SK-N-SH (cell line): ENCODE data around the gene GATA3. TPM values are rescaled to one million over a fixed set of nuclear protein-coding genes. Genes with fewer than 3 reads are reported as not detected.

Experiments used
- CTCF ChIA-PET: fragments of 300-600, 350-600 bp; formaldehyde crosslinking; extraction: SDS; loops from one replicate; lab custom pipeline; 2021; lab: Yijun Ruan, JAX
- POLR2A ChIA-PET: fragments of 350-600 bp; sonication (Branson Sonifier 250); formaldehyde crosslinking; extraction: SDS; loops from one replicate; lab custom pipeline; 2020; ENCODE audit warnings: antibody characterized with exemption, inconsistent platforms; lab: Yijun Ruan, JAX
- DNase-seq: peaks from one replicate; pipeline ENCODE4 v3.0.0; 2012
- H2AFZ ChIP-seq: fragments of 200-600 bp; sonication (generic); 2 replicates; pipeline ENCODE4 v1.8.1; 2016; ENCODE audit warnings: antibody characterized with exemption, mild to moderate bottlenecking, low read depth
- H3F3A ChIP-seq: fragments of 200-600 bp; sonication (generic); replicated peaks from 2 replicates; pipeline ENCODE3; 2016; ENCODE audit warnings: antibody characterized with exemption, mild to moderate bottlenecking; ENCODE audit not compliant: insufficient read depth
- H3K27ac ChIP-seq, 2 experiments: fragments of 200-500 bp in 1 of 2; fragments of 200-600 bp in 1 of 2; sonication (Bioruptor generic) in 1 of 2; sonication (generic), shearing (Covaris generic) in 1 of 2; 2 replicates each; pipeline versions ENCODE4 v1.5.1 to v1.6.1; 2014 to 2016; ENCODE audit warnings: low read depth in 2 of 2, inconsistent platforms in 1 of 2, low read length in 1 of 2, mild to moderate bottlenecking in 1 of 2, mixed read lengths in 1 of 2
- H3K27me3 ChIP-seq: fragments of 200-600 bp; sonication (generic), shearing (Covaris generic); 2 replicates; pipeline ENCODE4 v1.6.1; 2016; ENCODE audit warnings: mixed run types; ENCODE audit not compliant: insufficient read depth
- H3K36me3 ChIP-seq, 2 experiments: fragments of 200-500 bp in 1 of 2; fragments of 200-600 bp in 1 of 2; sonication (Bioruptor generic) in 1 of 2; sonication (generic) in 1 of 2; replicated peaks in 1 of 2; 2 replicates each; pipeline versions ENCODE3 to v1.5.1; 2014 to 2016; ENCODE audit warnings: low read length in 1 of 2, mild to moderate bottlenecking in 1 of 2; ENCODE audit not compliant: insufficient read depth in 2 of 2, control insufficient read depth in 1 of 2
- H3K4me1 ChIP-seq, 2 experiments: fragments of 200-500 bp in 1 of 2; fragments of 200-600 bp in 1 of 2; sonication (Bioruptor generic) in 1 of 2; sonication (generic), shearing (Covaris generic) in 1 of 2; 2 replicates each; pipeline versions ENCODE4 v1.5.1 to v1.6.1; 2014 to 2016; ENCODE audit warnings: low read depth in 1 of 2, low read length in 1 of 2, mixed run types in 1 of 2; ENCODE audit not compliant: insufficient read depth in 2 of 2, control insufficient read depth in 1 of 2
- H3K4me2 ChIP-seq: fragments of 200-600 bp; sonication (generic), shearing (Covaris generic); 2 replicates; pipeline ENCODE4 v1.6.1; 2017; ENCODE audit warnings: mixed run types
- H3K4me3 ChIP-seq, 2 experiments: fragments of 200-500 bp in 1 of 2; fragments of 200-600 bp in 1 of 2; sonication (Bioruptor generic) in 1 of 2; sonication (generic), shearing (Covaris generic) in 1 of 2; 2 replicates each; pipeline versions ENCODE4 v1.5.1 to v1.8.1; 2014 to 2016; ENCODE audit warnings: low read depth in 2 of 2, inconsistent platforms in 1 of 2, low read length in 1 of 2, mild to moderate bottlenecking in 1 of 2, mixed read lengths in 1 of 2, moderate library complexity in 1 of 2
- H3K79me2 ChIP-seq: fragments of 200-600 bp; sonication (generic); 2 replicates; pipeline ENCODE4 v1.8.1; 2017; ENCODE audit warnings: mild to moderate bottlenecking; ENCODE audit not compliant: insufficient read depth
- H3K9ac ChIP-seq: fragments of 200-600 bp; sonication (generic); 2 replicates; pipeline ENCODE4 v1.6.1; 2017; ENCODE audit warnings: mixed run types
- H3K9me2 ChIP-seq: fragments of 200-600 bp; sonication (generic); 2 replicates; pipeline ENCODE4 v1.6.1; 2017; ENCODE audit warnings: mixed run types
- H3K9me3 ChIP-seq: fragments of 200-600 bp; sonication (generic); 2 replicates; pipeline ENCODE4 v1.6.1; 2017; ENCODE audit warnings: mixed run types, mild to moderate bottlenecking, moderate library complexity
- H4K20me1 ChIP-seq: fragments of 200-600 bp; sonication (generic); 2 replicates; pipeline ENCODE4 v1.6.1; 2017; ENCODE audit warnings: mild to moderate bottlenecking, mixed run types; ENCODE audit not compliant: insufficient read depth
- CHD2 ChIP-seq: fragments of 150-350 bp; IDR thresholded peaks from 2 replicates; pipeline ENCODE4 v1.6.1; 2018; ENCODE audit warnings: low read length; ENCODE audit not compliant: partially characterized antibody
- ELF1 ChIP-seq: IDR thresholded peaks from 2 replicates; pipeline ENCODE4 v1.4.0; 2012
- EZH2phosphoT487 ChIP-seq: fragments of 200-600 bp; sonication (generic); IDR thresholded peaks from 2 replicates; pipeline ENCODE4 v1.6.1; 2017; ENCODE audit warnings: low read depth, mixed run types, mild to moderate bottlenecking, antibody characterized with exemption, moderate library complexity, borderline replicate concordance
- FOSL2 ChIP-seq: IDR thresholded peaks from 2 replicates; pipeline ENCODE4 v1.4.0; 2012; ENCODE audit warnings: low read depth, mild to moderate bottlenecking, moderate library complexity, borderline replicate concordance
- GATA2 ChIP-seq: sonication (generic); formaldehyde crosslinking; IDR thresholded peaks from 2 replicates; pipeline ENCODE4 v1.5.0; 2020; ENCODE audit warnings: mild to moderate bottlenecking, missing genetic modification reagents
- IRF3 ChIP-seq: fragments of 150-350 bp; IDR thresholded peaks from 2 replicates; pipeline ENCODE4 v1.6.1; 2016; ENCODE audit warnings: mild to moderate bottlenecking, low read depth, low read length
- JUND ChIP-seq: IDR thresholded peaks from 2 replicates; pipeline ENCODE4 v1.4.0; 2012
- MEF2A ChIP-seq: IDR thresholded peaks from 2 replicates; pipeline ENCODE4 v1.4.0; 2012; ENCODE audit warnings: low read depth, borderline replicate concordance
- POLR2AphosphoS5 ChIP-seq: IDR thresholded peaks from 2 replicates; pipeline ENCODE4 v1.6.1; 2012; ENCODE audit warnings: low read depth, low read length
- RCOR1 ChIP-seq: fragments of 150-350 bp; IDR thresholded peaks from 2 replicates; pipeline ENCODE4 v1.6.1; 2017; ENCODE audit warnings: antibody characterized with exemption, low read length
- RXRA ChIP-seq: IDR thresholded peaks from 2 replicates; pipeline ENCODE4 v1.4.0; 2012; ENCODE audit warnings: low read depth, mild to moderate bottlenecking, borderline replicate concordance
- SMC3 ChIP-seq: IDR thresholded peaks from 2 replicates; pipeline ENCODE4 v1.6.1; 2012; ENCODE audit warnings: low read depth, low read length, improper control_type of control experiment
- TCF12 ChIP-seq: IDR thresholded peaks from 2 replicates; pipeline ENCODE4 v1.4.0; 2012
- TEAD4 ChIP-seq: IDR thresholded peaks from 2 replicates; pipeline ENCODE4 v1.4.0; 2012; ENCODE audit warnings: mild to moderate bottlenecking, borderline replicate concordance; ENCODE audit not compliant: insufficient read depth
- USF2 ChIP-seq: fragments of 150-350 bp; IDR thresholded peaks from 2 replicates; pipeline ENCODE4 v1.6.1; 2017; ENCODE audit warnings: antibody characterized with exemption, low read length, low read depth, borderline replicate concordance
- YY1 ChIP-seq: IDR thresholded peaks from 2 replicates; pipeline ENCODE4 v1.4.0; 2012; ENCODE audit warnings: low read depth, mild to moderate bottlenecking
- ZBTB33 ChIP-seq: IDR thresholded peaks from 2 replicates; pipeline ENCODE4 v1.4.0; 2012; ENCODE audit warnings: low read depth, borderline replicate concordance
- WGBS: methylation state at CpG from one replicate; pipeline ENCODE4 v1.1.6; 2017; ENCODE audit warnings: low lambda C conversion rate; 5-methylcytosine and 5-hydroxymethylcytosine counted together
- polyA plus RNA-seq, 3 experiments: library from polyadenylated mRNA; depleted of rRNA; stranded (reverse); fragments of >200 nt; gene quantifications; 2 replicates each; pipeline ENCODE4 v1.2.3, GENCODE V29; 2012

The GATA3 gene
- polyA plus RNA-seq, 1 of the 3 experiments (the other 2 are of a cell fraction): 14.3 TPM

- WGBS: 56% methylated on average over 19 of the region's 37 CpGs
- H3K79me2 ChIP-seq: no peaks in the 10 kb centered on the region
- H3K27me3 ChIP-seq: no peaks in the 10 kb centered on the region
- TF ChIP-seq TEAD4 (no peak), IRF3 (no peak), USF2 (no peak), ELF1 (no peak), FOSL2 (no peak), RXRA (no peak), YY1 (no peak), MEF2A (no peak), GATA2 (no peak), ZBTB33 (no peak), CHD2 (no peak), EZH2phosphoT487 (no peak)
- H3K36me3 ChIP-seq: no peaks in the 10 kb centered on the region
- H3K9me2 ChIP-seq: no peaks in the 10 kb centered on the region
- DNase-seq: peak; percentile 61
- no peaks in the 10 kb centered on the region for H3K4me1 ChIP-seq
- POLR2A ChIA-PET: no interaction called here
- H3K4me3 ChIP-seq: no peak overlapping the region
- CTCF ChIA-PET: no interaction called here
- no peak overlapping the region for H3K9ac ChIP-seq
- no peak overlapping the region for H3K27ac ChIP-seq
- H4K20me1 ChIP-seq: no peaks in the 10 kb centered on the region
- H3F3A ChIP-seq: no peaks in the 10 kb centered on the region
- H3K9me3 ChIP-seq: no peaks in the 10 kb centered on the region
- H2AFZ ChIP-seq: no peak overlapping the region
- no peak overlapping the region for H3K4me2 ChIP-seq
Measured at GRCh38 chr10:8034466-8035005, 20.0 kb upstream of the GATA3 start.

GRCh38 chr10:8035006-8035640 lies 19.4 kb upstream of the GATA3 start:
- POLR2A ChIA-PET: no interaction called here
- Histone ChIP-seq H3K9ac (no peak overlapping the region), H3K79me2 (no peaks in the 10 kb centered on the region), H3K4me2 (no peak overlapping the region), H3K27me3 (no peaks in the 10 kb centered on the region), H3F3A (no peaks in the 10 kb centered on the region), H3K9me3 (no peaks in the 10 kb centered on the region), H3K9me2 (no peaks in the 10 kb centered on the region), H4K20me1 (no peaks in the 10 kb centered on the region), H3K4me3 (no peak overlapping the region), H3K27ac (no peak overlapping the region), H2AFZ (no peak overlapping the region), H3K36me3 (no peaks in the 10 kb centered on the region), H3K4me1 (no peaks in the 10 kb centered on the region)
- DNase-seq: no peak
- CTCF ChIA-PET: no interaction called here
- WGBS: 68% methylated on average over 21 of the region's 32 CpGs
- TF ChIP-seq JUND (no peak), TCF12 (no peak), POLR2AphosphoS5 (no peak), CHD2 (no peak), RXRA (no peak), RCOR1 (no peak), SMC3 (no peak)
